PFSK-1 (cell line): Measurements from ENCODE around the gene TMEM147.

Experiments
- POLR2AphosphoS5 ChIP-seq: IDR thresholded peaks from 2 replicates; pipeline ENCODE4 v1.6.1; 2012; ENCODE audit warnings: low read depth, mild to moderate bottlenecking, control low read depth, low read length, moderate library complexity
- REST ChIP-seq, 2 experiments: IDR thresholded peaks; 2 replicates each; pipeline versions ENCODE4 v1.6.1 to v1.8.0; 2011 to 2012; ENCODE audit warnings: low read depth in 2 of 2, low read length in 2 of 2, control low read depth in 1 of 2, inconsistent platforms in 1 of 2, mild to moderate bottlenecking in 1 of 2, moderate library complexity in 1 of 2; ENCODE audit not compliant: insufficient read depth in 1 of 2
- SIN3A ChIP-seq: IDR thresholded peaks from 2 replicates; pipeline ENCODE4 v1.6.1; 2012; ENCODE audit warnings: mild to moderate bottlenecking, low read length, moderate library complexity, borderline replicate concordance; ENCODE audit not compliant: insufficient read depth
- TAF1 ChIP-seq: IDR thresholded peaks from 2 replicates; pipeline ENCODE4 v1.6.1; 2012; ENCODE audit warnings: low read length, control low read depth, borderline replicate concordance; ENCODE audit not compliant: insufficient read depth

GRCh38 chr19:35498984-35499527, 46.4 kb upstream of the TMEM147 start:
- no peak for TF ChIP-seq SIN3A
- TF ChIP-seq TAF1: no peak
- no peak for TF ChIP-seq POLR2AphosphoS5
- TF ChIP-seq REST (IDR thresholded peaks at IDR 0.05; ENCODE audit: insufficient read depth in 1 of 2, low read depth in 2 of 2, low read length in 2 of 2): no peak
